Esophagus squamous epithelium (tissue), 4 donors: ENCODE data around the gene FIGNL2.

Experiments used
- CTCF ChIP-seq, 6 experiments: fragments of 450-650 bp in 4 of 6; fragments of 200-600 bp in 2 of 6; sonication (generic) in 2 of 6; IDR thresholded peaks; one replicate each; pipeline ENCODE4 v1.5.1; 2016 to 2019; ENCODE audit warnings: antibody characterized with exemption in 6 of 6, mild to moderate bottlenecking in 4 of 6, moderate library complexity in 4 of 6
- POLR2A ChIP-seq, 4 donors: fragments of 450-650 bp; IDR thresholded peaks; one replicate each; pipeline ENCODE4 v1.6.1; 2017; ENCODE audit warnings: antibody characterized with exemption in 4 of 4, mild to moderate bottlenecking in 4 of 4, moderate library complexity in 3 of 4

GRCh38 chr12:51777973-51778372, 70.5 kb downstream of the FIGNL2 start:
- TF ChIP-seq CTCF (IDR thresholded peaks at IDR 0.05) = no peak
- TF ChIP-seq POLR2A (IDR thresholded peaks at IDR 0.05) = no peak
